Endothelial cell of umbilical vein (primary cell): Measurements from ENCODE around the gene TNFRSF11A.

Experiments
- CTCF ChIP-seq, 2 donors: IDR thresholded peaks; 1 replicate in 1 of 2; 2 replicates in 1 of 2; pipeline ENCODE4 v1.5.1; 2011; ENCODE audit warnings: low read length in 2 of 2, mild to moderate bottlenecking in 2 of 2, moderate library complexity in 2 of 2, control low read depth in 1 of 2, inconsistent platforms in 1 of 2, low read depth in 1 of 2; ENCODE audit not compliant: insufficient read depth in 1 of 2; ENCODE audit errors: extremely low read depth in 1 of 2
- EZH2 ChIP-seq: IDR thresholded peaks from 2 replicates; pipeline ENCODE4 v1.6.1; 2012; ENCODE audit warnings: borderline replicate concordance, low read depth, mild to moderate bottlenecking, moderate library complexity, low read length, inconsistent platforms; ENCODE audit not compliant: severe bottlenecking
- FOS ChIP-seq: IDR thresholded peaks from 2 replicates; pipeline ENCODE4 v1.6.1; 2011; ENCODE audit warnings: mild to moderate bottlenecking, low read length, moderate library complexity, borderline replicate concordance; ENCODE audit not compliant: insufficient read depth
- GATA2 ChIP-seq: IDR thresholded peaks from 2 replicates; pipeline ENCODE4 v1.7.0; 2011; ENCODE audit warnings: low read depth, mild to moderate bottlenecking, moderate library complexity, mixed read lengths, low read length; ENCODE audit not compliant: insufficient read length, insufficient read depth
- JUN ChIP-seq: IDR thresholded peaks from 2 replicates; pipeline ENCODE4 v1.6.1; 2011; ENCODE audit warnings: borderline replicate concordance, low read depth; ENCODE audit not compliant: insufficient read length, insufficient read depth
- MAX ChIP-seq: IDR thresholded peaks from 2 replicates; pipeline ENCODE4 v1.6.1; 2011; ENCODE audit not compliant: insufficient read depth, insufficient read length
- MYC ChIP-seq: IDR thresholded peaks from one replicate; pipeline ENCODE4 v1.6.1; 2011; ENCODE audit warnings: mild to moderate bottlenecking, low read depth, low read length
- POLR2A ChIP-seq: IDR thresholded peaks from 2 replicates; pipeline ENCODE4 v1.6.1; 2012; ENCODE audit warnings: low read depth, mild to moderate bottlenecking, control low read depth, low read length
- POLR2AphosphoS5 ChIP-seq: IDR thresholded peaks from 2 replicates; pipeline ENCODE4 v1.6.1; 2012; ENCODE audit warnings: low read depth, mild to moderate bottlenecking, control low read depth, low read length, moderate library complexity; ENCODE audit not compliant: insufficient read depth

- TF ChIP-seq CTCF (IDR thresholded peaks at IDR 0.05; ENCODE audit: extremely low read depth in 1 of 2, insufficient read depth in 1 of 2, low read depth in 1 of 2, low read length in 2 of 2) (no peak), POLR2A (no peak), JUN (no peak), POLR2AphosphoS5 (no peak), MYC (no peak), EZH2 (no peak), FOS (no peak), GATA2 (no peak), MAX (no peak)
Measured at GRCh38 chr18:62386091-62386490, 61.0 kb downstream of the TNFRSF11A start.
